ENCODE data around the gene EDC4.

DNA sequence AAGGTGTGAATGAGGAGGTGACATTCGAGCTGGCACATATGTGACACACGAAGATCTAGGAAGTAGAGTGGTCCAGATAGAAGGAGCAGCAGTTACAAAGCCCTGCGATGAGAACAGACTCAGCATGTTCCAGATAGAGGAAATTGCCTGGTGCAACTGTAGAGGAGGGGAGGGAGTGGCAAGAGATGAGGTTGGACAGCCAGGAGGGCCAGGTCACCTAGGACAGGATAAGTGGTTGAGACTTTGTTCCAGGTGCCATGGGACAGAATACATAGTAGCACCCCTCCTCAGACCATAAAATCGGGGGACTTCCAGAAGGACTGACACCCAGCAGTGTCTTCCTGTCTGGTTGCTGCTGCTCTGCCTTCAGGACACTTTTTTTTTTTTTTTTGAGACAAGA is 14.4 kb upstream of the EDC4 start:
- TF ChIP-seq POLR2A (IDR thresholded peaks at IDR 0.05): no peak
- TF ChIP-seq, protein P1, sequence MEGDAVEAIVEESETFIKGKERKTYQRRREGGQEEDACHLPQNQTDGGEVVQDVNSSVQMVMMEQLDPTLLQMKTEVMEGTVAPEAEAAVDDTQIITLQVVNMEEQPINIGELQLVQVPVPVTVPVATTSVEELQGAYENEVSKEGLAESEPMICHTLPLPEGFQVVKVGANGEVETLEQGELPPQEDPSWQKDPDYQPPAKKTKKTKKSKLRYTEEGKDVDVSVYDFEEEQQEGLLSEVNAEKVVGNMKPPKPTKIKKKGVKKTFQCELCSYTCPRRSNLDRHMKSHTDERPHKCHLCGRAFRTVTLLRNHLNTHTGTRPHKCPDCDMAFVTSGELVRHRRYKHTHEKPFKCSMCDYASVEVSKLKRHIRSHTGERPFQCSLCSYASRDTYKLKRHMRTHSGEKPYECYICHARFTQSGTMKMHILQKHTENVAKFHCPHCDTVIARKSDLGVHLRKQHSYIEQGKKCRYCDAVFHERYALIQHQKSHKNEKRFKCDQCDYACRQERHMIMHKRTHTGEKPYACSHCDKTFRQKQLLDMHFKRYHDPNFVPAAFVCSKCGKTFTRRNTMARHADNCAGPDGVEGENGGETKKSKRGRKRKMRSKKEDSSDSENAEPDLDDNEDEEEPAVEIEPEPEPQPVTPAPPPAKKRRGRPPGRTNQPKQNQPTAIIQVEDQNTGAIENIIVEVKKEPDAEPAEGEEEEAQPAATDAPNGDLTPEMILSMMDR (IDR thresholded peaks at IDR 0.05): no peak

Data from gastroesophageal sphincter (tissue), 3 donors.